HUES48 (cell line): ENCODE data around the gene DENND1C.
A peak's percentile ranks its signal among the peaks of the same experiment; 100 is the strongest.

Experiments
- H3K27ac ChIP-seq: one replicate; pipeline ENCODE4 v1.7.0; 2013; ENCODE audit warnings: low read depth, low read length, inconsistent platforms
- H3K27me3 ChIP-seq: 2 replicates; pipeline ENCODE4 v1.6.1; 2013; ENCODE audit warnings: mild to moderate bottlenecking, low read length; ENCODE audit not compliant: control insufficient read depth, insufficient read depth
- H3K36me3 ChIP-seq: 2 replicates; pipeline ENCODE4 v1.6.1; 2013; ENCODE audit warnings: low read length; ENCODE audit not compliant: control insufficient read depth, insufficient read depth
- H3K4me1 ChIP-seq: 2 replicates; pipeline ENCODE4 v1.6.1; 2013; ENCODE audit warnings: mild to moderate bottlenecking, low read length; ENCODE audit not compliant: control insufficient read depth, insufficient read depth
- H3K4me3 ChIP-seq: 2 replicates; pipeline ENCODE4 v1.5.1; 2013; ENCODE audit warnings: mild to moderate bottlenecking, low read depth, low read length
- H3K9ac ChIP-seq: 2 replicates; pipeline ENCODE4 v1.6.1; 2013; ENCODE audit warnings: mild to moderate bottlenecking, low read depth, low read length, moderate library complexity
- H3K9me3 ChIP-seq: 2 replicates; pipeline ENCODE4 v1.6.1; 2013; ENCODE audit warnings: low read length; ENCODE audit not compliant: control insufficient read depth, insufficient read depth

Gene DENND1C

GRCh38 chr19:6475321-6476108 lies 6.1 kb downstream of the DENND1C start:
- Histone ChIP-seq H3K4me3 (peak overlapping the region; percentile 63), H3K27ac (no peak overlapping the region), H3K4me1 (no peaks in the 10 kb centered on the region; the same call in 1 of the 2 replicates), H3K9me3 (no peaks in the 10 kb centered on the region), H3K36me3 (no peaks in the 10 kb centered on the region), H3K27me3 (peaks cover 15% of the 10 kb centered on the region), H3K9ac (no peak overlapping the region)

DNA sequence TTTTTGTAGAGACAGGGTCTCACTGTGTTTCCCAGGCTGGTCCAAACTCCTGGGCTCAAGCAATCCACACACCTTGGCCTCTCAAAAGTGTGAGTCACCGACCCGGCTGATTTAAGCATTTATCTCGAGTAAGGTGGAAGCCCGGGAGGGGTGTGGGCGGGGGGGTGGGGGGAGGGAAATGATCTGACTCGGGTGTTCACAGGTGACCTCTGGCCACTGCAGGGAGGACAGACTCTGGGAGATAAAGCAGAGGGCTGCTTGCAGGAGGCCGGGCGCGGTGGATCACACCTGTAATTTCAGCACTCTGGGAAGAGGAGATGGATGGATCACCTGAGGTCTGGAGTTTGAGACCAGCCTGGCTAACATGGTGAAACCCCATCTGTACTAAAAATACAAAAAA lies 7.9 kb downstream of the DENND1C start:
- H3K27ac ChIP-seq, result no peak overlapping the region
- peaks cover 15% of the 10 kb centered on the region for H3K27me3 ChIP-seq
- no peaks in the 10 kb centered on the region; the same call in 1 of the 2 replicates for H3K4me1 ChIP-seq
- H3K9ac ChIP-seq, result no peak overlapping the region
- H3K4me3 ChIP-seq, result no peak overlapping the region
- H3K9me3 ChIP-seq, result no peaks in the 10 kb centered on the region
- H3K36me3 ChIP-seq, result no peaks in the 10 kb centered on the region

- Histone ChIP-seq H3K36me3 (no peaks in the 10 kb centered on the region), H3K27me3 (peaks cover 15% of the 10 kb centered on the region), H3K9me3 (no peaks in the 10 kb centered on the region), H3K9ac (no peak overlapping the region), H3K4me3 (no peak overlapping the region), H3K4me1 (no peaks in the 10 kb centered on the region; the same call in 1 of the 2 replicates), H3K27ac (no peak overlapping the region)
These were observed 8.9 kb downstream of the DENND1C start for GRCh38 chr19:6472713-6473112.

DNA sequence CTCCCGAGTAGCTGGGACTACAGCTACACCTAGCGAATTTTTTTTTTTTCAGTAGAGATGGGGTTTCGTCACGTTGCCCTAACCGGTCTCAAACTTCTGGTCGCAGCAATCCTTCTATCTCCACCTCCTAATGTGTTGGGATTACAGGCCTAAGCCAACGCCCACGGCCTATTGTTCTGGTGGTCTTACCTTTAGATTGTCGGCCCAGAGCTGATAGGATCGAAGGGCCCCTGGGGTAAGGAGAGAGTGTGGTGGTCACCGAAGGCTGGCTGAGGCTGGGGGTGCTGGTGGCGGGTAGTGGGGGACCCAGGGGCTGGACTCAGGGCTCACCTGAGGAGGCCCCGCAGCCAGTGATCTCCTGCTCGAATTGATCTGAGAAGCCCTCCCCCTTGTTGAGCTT lies 10.5 kb downstream of the DENND1C start:
- Histone ChIP-seq H3K4me3 (no peak overlapping the region), H3K9ac (no peak overlapping the region), H3K27me3 (peaks cover 15% of the 10 kb centered on the region), H3K27ac (peak overlapping the region; percentile 20), H3K4me1 (no peaks in the 10 kb centered on the region; the same call in 1 of the 2 replicates), H3K9me3 (no peaks in the 10 kb centered on the region), H3K36me3 (peaks cover 13% of the 10 kb centered on the region)

DNA sequence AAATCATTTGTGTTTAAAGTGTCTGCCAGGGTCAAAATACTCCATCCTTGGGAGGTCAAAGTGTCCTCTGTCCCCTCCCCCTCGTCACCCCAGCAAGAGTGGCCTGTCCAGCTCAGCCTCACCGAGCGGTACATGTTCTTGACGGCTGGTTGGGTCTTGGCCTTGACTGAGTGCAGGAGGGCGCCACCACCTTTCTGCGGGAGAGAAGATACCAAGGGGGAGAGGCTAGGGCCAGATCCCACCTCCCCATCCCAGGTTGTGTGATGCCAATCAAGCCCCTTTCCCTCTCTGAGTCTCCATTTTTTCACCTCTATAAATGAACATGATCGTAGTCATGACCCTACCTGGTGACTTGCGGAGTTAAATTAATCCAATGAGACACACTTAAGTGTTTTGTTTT lies 11.4 kb downstream of the DENND1C start:
- Histone ChIP-seq H3K9ac (no peak overlapping the region), H3K9me3 (no peaks in the 10 kb centered on the region), H3K4me1 (peaks cover 2% of the 10 kb centered on the region; the same call in 1 of the 2 replicates), H3K27me3 (peaks cover 10% of the 10 kb centered on the region), H3K4me3 (no peak overlapping the region), H3K27ac (no peak overlapping the region), H3K36me3 (peaks cover 15% of the 10 kb centered on the region)

DNA sequence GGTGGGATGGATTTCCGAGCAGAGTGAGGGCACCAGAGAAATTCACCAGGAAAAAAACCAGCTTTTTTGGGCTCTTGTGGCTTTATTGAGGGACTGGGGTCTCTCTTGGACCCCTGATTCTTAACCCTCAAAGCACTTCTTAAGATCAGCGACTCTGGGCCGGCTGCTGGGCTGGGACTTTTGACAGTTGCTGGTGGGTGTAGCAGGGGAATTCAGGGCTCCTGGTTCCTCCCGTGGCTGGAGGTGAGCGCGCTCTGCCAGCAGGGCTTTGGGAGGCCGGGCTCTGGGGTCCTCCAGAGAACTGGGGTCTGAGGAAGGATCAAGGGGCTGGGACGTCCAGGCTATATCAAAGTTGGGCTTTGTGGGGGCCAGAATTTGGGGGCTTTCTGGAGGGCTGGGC lies 14.2 kb downstream of the DENND1C start:
- Histone ChIP-seq H3K9me3 (no peaks in the 10 kb centered on the region), H3K27me3 (peaks cover 2% of the 10 kb centered on the region; the same call in 1 of the 2 replicates), H3K9ac (no peak overlapping the region), H3K4me3 (no peak overlapping the region), H3K4me1 (peaks cover 7% of the 10 kb centered on the region; the same call in 1 of the 2 replicates), H3K27ac (no peak overlapping the region), H3K36me3 (peaks cover 15% of the 10 kb centered on the region)

DNA sequence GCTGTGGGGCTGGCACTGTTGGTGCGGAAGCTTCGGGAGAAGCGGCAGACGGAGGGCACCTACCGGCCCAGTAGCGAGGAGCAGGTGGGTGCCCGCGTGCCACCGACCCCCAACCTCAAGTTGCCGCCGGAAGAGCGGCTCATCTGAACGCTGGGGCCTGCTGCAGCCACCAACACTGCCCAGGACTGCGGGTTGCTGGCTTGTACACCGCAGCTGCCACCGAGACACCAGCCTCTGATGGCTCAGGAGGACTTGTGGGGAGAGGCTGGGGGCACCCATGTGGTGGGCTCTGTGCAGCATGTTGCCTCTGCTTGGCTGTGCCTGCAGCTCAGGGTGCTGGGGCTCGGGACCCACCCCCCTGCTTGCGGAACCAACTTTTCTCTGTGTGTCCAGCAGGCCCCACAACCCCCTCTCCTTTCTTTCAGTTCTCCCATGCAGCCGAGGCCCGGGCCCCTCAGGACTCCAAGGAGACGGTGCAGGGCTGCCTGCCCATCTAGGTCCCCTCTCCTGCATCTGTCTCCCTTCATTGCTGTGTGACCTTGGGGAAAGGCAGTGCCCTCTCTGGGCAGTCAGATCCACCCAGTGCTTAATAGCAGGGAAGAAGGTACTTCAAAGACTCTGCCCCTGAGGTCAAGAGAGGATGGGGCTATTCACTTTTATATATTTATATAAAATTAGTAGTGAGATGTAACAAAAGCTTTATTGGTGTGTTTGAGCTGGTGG lies 14.9 kb downstream of the DENND1C start:
- no peaks in the 10 kb centered on the region for H3K9me3 ChIP-seq
- H3K27ac ChIP-seq, result no peak overlapping the region
- no peak overlapping the region for H3K9ac ChIP-seq
- peaks cover 4% of the 10 kb centered on the region; the same call in 1 of the 2 replicates for H3K27me3 ChIP-seq
- H3K36me3 ChIP-seq, result peaks cover 15% of the 10 kb centered on the region
- no peak overlapping the region for H3K4me3 ChIP-seq
- H3K4me1 ChIP-seq, result peaks cover 7% of the 10 kb centered on the region; the same call in 1 of the 2 replicates

DNA sequence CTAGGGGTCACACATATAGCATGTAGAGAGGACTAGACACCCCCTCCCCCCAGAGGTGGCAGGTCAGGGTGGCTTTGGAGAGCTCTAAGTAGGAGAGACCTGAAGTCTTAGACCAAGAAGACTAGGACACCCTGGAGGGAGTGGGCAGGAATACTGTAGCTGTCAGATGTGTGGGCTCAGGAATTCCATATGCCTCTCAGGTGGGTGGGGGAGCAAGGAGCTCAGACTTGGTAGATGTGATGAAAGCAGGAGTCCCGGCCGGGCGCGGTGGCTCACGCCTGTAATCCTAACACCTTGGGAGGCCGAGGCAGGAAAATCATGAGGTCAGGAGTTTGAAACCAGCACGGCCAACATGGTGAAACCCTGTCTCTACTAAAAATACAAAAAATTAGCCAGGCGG lies 15.9 kb downstream of the DENND1C start:
- Histone ChIP-seq H3K4me1 (0 out of 2 replicates have a peak, but pooled peaks cover 7% of the 10 kb centered on the region), H3K9ac (no peak overlapping the region), H3K27me3 (peaks cover 4% of the 10 kb centered on the region; the same call in 1 of the 2 replicates), H3K9me3 (no peaks in the 10 kb centered on the region), H3K27ac (no peak overlapping the region), H3K36me3 (peaks cover 15% of the 10 kb centered on the region), H3K4me3 (0 out of 2 replicates have a peak overlapping the region, but pooled peaks have one; percentile 79)

DNA sequence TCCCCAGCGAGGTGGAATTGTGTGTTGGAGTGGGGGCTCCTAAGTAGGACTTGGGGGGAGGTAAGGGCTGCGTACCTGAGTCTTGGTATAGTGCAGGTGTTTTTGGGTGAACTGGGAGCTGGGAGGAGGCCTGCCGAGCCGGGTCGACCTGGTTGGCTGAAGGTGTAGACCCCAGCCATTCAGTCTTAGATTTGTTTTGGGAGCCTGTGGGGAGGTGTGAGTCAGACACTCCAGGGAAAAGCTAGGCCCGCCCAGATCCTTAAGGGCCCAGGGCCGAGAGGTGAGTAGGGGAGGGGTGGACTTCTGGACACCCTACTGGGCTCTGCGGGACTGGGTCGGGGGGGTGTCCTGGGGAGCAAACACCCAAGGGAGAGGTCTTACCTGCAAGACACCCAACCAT lies 16.6 kb downstream of the DENND1C start:
- no peaks in the 10 kb centered on the region for H3K9me3 ChIP-seq
- peak overlapping the region; percentile 35; the same call in 1 of the 2 replicates for H3K9ac ChIP-seq
- peak overlapping the region; percentile 59 for H3K27ac ChIP-seq
- peaks cover 15% of the 10 kb centered on the region for H3K36me3 ChIP-seq
- peaks cover 4% of the 10 kb centered on the region; the same call in 1 of the 2 replicates for H3K27me3 ChIP-seq
- H3K4me3 ChIP-seq, result peak overlapping the region; percentile 79
- H3K4me1 ChIP-seq, result 0 out of 2 replicates have a peak, but pooled peaks cover 7% of the 10 kb centered on the region

DNA sequence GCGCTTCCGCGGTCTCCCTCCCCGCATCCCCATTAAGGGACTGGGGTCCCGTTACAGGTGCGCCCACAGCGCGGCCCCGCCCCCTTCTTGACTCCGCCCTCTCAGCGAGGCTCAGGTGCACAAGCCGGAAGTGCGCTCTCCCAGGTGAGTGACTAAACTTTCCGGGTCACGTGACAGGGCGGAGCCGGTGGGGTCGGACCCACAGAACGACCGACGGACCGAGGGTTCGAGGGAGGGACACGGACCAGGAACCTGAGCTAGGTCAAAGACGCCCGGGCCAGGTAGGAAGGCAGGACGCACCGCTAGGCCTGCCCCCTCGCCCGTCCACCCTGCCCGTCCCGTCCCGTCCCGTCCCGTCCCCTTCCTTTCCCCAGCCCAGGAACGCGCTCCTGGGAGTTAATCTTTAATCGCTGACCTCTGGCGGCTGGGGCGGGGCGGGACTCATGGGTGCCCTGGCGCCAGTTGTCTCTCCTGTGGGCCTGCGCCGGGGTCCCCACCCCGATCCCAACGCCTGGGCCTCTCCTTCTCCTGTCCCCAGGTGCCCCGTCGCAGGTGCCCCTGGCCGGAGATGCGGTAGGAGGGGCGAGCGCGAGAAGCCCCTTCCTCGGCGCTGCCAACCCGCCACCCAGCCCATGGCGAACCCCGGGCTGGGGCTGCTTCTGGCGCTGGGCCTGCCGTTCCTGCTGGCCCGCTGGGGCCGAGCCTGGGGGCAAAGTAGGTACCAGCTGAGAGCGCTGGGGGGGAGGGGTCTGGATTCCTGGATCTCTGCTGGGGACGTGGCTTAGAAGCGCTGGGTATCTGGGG lies 17.3 kb downstream of the DENND1C start, which contains the start of gene CRB3:
CRB3 (plus strand) TSS at position 202 of the 804 bp plus-strand sequence; CDS start at position 633, 431 bp downstream.
- H3K4me3 ChIP-seq, result peak within 1 kb of the TSS; percentile 79

More for the DNA sequence above, 17.3 kb downstream of the DENND1C start, which contains the start of gene CRB3:
- H3K27me3 ChIP-seq, result peaks cover 4% of the 10 kb centered on the region; the same call in 1 of the 2 replicates
- H3K9ac ChIP-seq, result peak within 1 kb of the TSS; percentile 35; the same call in 1 of the 2 replicates
- no peaks in the 10 kb centered on the region for H3K9me3 ChIP-seq
- peak within 1 kb of the TSS; percentile 59 for H3K27ac ChIP-seq
- H3K4me1 ChIP-seq, result 0 out of 2 replicates have a peak, but pooled peaks cover 7% of the 10 kb centered on the region
- peaks cover 15% of the 10 kb centered on the region for H3K36me3 ChIP-seq
